Erythroblast (primary cell): ENCODE measurements around the gene FAXDC2.
"Not testable (repeated sequence)": the region's sequence is repeated elsewhere in the genome, so short reads cannot be mapped to it uniquely, and the experiment has no call there.

Source experiments
- DNase-seq, 2 experiments: peaks; one replicate each; lab custom pipeline; 2025; lab: John Stamatoyannopoulos, UW
- GATA1 ChIP-seq: IDR thresholded peaks from 2 replicates; pipeline ENCODE4 v1.6.1; 2011; ENCODE audit warnings: low read depth, mild to moderate bottlenecking, control low read depth, low read length, moderate library complexity
- POLR2A ChIP-seq: IDR thresholded peaks from 2 replicates; pipeline ENCODE4 v1.6.1; 2011; ENCODE audit warnings: mild to moderate bottlenecking, low read length

FAXDC2 gene

DNA sequence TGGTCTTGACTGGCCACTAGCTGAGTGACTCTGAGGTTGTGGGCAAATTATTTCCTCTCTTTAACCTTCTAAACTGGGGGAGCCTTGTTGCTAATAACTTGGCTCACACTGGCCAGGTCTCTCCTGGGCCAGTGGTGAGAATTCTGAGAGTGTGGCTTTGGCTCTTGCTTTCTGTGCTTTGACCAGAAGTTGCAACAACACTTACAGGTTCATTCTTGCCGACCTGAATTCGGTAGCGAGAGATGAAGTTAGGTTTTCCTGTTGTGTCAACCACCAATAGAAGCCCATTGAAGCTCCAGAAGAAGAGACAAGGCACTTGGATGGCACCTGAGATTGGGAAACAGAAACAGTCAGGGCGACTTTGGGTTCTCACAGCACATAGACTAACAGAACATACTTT is 19.8 kb downstream of the FAXDC2 start:
- no peak for DNase-seq
- TF ChIP-seq POLR2A = no peak
- TF ChIP-seq GATA1 = no peak

DNA sequence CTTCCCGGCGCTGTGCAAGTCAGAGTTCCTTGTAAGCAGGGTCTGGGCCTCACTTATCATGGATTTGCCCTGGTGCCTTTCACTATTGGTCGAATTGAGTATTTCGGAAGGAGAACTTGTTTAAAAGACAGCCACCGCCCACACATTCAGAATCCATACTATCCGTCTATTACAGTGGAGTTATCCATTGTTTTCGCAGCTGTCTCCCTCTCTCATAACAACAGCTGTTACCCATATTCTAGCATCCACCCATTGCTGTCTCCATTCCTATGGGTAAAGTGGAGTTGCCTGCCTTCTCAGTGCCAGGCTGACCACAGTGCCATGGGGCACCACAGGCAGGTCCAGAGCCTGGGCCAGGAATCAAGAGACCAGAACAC is 20.2 kb downstream of the FAXDC2 start:
- no peak for DNase-seq
- TF ChIP-seq GATA1 = no peak
- TF ChIP-seq POLR2A = no peak

DNA sequence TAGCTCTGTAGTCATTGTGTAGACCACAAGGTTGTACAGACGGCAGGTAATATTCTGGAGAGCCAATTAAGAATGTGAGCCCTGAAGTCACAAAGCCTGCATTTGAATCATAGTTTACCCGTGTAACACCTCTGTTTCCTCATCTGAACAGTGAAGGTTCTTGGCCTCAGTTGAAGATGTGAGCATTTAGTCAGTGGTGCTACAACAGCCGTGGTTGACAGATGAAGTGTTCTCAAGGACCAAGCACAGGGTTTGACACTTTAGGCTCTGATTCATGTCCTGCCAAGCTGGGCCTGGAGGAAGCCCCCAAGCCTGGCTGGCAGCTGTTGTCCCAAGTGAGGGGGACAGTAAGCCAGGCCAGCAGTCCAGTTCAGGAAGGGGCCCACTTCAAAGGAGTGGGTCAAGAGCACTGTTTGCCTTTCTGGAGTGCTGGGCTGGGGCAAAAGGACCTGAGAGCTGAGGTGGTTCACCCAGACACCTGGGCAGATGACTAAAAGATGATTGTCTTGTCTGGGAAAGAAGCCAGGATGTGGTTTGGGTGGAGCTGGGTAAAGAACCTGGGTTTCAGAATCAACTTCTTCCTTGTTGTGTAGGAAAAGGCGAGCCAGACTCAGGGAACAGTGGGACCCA is 20.7 kb downstream of the FAXDC2 start:
- TF ChIP-seq POLR2A (no peak), GATA1 (no peak)
- DNase-seq = no peak

DNA sequence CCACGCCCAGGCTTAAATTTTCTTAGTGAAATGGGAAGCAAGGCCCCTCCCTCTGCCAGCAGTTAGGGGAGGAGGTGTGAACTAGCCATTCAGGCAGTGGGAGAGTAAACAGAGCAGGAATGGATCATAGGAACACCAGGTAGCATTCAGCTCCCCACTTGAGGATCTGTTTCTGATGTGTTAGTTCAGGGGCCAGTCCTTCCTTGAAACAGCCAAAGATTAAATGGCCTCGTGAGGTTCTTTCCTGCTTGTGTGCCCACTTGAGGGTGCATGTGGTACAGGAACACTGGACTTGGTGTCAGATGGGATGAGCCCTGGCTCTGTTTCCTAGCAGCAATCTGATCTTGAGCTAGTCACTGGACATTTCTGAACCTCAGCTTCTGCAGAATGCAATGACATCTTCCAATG is 21.2 kb downstream of the FAXDC2 start:
- TF ChIP-seq GATA1 = no peak
- TF ChIP-seq POLR2A = no peak
- no peak for DNase-seq

DNA sequence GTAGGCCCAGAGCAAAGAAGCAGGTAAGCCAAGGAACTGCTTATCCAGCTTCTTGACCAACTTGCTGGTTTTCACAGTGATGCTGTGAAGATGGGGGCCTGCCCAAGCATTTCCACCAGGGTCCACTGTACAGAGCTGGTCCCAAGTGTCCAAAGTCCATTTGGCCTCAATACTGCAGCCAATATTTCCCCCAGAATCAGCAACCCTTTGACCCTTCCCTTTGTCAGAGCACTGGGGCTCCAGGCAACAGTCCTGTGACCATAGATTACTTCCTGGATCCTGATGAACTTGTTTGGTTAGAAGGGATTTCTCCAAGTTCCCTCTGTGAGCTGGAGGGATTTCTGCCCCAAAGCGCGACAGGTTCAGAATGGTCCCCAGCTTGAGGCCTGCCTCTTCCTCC is 26.3 kb downstream of the FAXDC2 start:
- no peak for DNase-seq
- TF ChIP-seq POLR2A = no peak
- no peak for TF ChIP-seq GATA1

DNA sequence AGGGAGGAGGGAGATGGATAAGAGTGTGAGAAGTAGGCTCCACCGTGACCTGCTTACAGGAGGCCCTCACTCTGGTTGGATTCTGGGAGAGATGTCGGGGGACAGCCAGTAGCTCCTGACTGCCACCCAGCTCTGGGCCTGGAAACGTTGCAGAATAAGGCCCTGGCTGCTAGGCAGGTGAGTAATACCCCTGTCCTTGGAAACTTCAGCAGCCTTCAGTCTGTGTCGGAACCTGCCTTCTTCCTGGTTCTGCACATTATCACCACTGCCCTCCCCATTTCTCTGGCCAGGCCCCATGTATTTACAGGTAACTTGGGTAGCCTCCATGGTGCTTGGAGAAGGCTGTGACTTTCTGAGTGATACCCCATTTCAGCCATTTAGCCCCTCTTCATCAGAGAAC is 26.8 kb downstream of the FAXDC2 start:
- no peak for DNase-seq
- TF ChIP-seq POLR2A (no peak), GATA1 (no peak)

DNA sequence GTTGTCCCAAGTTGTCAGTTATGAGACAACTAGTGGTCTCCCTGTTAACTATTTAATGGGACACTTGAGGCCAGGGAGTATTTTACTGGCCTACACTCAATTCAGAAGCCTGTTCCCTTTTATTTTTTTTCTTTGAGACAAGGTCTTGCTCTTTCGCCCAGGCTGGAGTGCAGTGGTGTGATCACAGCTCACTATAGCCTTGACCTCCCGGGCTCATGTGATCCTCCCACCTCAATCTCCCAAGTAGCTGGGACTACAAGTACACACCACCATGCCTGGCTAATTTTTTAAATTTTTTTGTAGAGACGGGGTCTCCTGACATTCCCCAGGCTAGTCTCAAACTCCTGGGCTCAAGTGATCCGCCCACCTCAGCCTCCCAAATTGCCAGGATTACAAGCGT is 27.5 kb downstream of the FAXDC2 start:
- DNase-seq = not testable (repeated sequence)

DNA sequence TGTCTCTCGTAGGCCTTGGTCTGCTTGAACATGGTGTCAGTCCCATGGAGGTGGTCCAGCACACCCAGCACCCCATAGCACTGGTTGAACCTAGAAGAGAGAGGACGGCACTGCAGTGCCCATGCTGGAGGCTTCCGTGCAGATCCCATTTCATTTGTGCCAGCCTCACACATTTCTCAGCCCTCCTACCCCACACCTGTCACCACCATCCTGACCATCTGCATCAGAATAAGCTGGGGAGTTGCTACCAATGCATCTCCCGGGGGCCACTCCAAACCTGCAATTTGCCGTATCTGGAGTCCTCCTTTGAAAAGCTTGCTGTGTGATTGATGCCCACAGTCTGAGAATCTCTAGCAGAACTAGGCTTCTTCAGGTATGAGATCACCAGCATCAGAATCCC is 30.0 kb downstream of the FAXDC2 start:
- TF ChIP-seq GATA1 (no peak), POLR2A (no peak)
- no peak for DNase-seq

DNA sequence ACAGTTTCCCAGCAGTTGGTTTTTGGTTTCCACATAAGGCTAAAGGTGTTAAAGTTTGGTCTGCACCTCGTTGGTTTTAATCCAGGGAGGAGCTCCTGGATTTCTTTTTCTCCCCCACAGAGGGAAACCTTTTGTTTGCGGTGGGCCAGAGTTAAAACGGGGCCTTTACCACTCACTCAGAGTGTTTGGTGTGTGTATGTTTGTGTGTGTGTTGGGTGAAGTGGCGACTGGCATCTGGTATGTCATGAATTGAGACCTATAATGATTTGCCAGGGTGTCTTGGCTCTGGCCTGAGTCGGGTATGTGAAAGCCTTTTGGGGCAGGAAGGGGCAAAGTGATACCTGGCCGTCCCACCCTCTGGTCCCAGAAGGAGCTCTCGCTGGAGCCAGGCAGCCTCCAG is 30.9 kb downstream of the FAXDC2 start:
- TF ChIP-seq POLR2A (no peak), GATA1 (no peak)
- DNase-seq = no peak

DNA sequence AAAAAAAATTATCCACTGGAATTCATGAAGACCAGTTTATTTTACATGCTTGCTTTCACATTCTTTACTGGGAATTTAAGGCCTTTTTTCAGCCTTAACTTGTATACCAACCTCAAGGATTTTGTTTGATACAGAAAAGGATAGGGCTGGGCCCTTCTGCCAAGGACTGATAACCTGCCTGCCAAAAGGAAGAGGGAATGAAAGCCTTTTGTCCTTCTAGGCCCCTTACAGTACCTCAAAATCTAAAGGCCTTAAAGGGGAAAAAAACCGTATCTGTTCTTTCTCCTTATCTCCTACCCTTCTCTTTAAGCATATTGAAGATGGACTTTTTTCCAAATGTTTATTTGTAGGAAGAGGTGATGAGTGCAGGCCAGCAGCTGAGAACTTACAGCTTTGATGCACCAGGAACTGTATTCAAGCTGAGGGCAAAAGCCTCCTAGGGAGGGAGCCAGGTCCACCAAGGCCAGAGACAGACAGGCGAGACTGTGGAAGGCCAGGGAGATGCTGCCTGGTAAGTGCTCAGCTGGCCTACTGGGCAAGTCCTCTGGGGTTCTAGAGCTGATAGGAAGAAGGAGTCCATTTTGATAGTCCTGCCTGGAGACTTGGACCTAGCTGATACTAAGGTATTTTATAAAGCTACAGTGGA is 31.8 kb downstream of the FAXDC2 start:
- TF ChIP-seq POLR2A = peak; percentile 9
- TF ChIP-seq GATA1 = no peak
- DNase-seq = peak; percentile 76 to 87

DNA sequence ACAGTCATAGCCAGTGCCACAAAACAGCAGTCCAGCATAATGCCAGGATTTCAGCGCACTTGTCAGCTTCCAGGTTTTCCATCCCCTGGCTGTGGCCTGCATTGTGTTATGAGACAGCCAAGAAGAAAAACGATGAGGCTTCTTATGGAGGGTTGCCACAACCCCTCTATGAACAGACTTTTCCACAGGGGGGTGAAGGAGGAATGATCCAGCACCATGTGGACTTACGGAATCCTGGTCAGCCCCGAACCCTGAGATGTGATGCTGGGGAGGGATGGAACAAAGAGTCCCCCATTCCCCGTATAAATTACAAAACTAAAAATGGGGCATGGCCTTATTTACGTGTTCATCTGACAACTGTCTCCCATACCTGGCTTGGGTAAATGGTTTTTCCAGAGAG is 32.6 kb downstream of the FAXDC2 start:
- DNase-seq = no peak
- peak; percentile 18 for TF ChIP-seq POLR2A
- TF ChIP-seq GATA1 = no peak

DNA sequence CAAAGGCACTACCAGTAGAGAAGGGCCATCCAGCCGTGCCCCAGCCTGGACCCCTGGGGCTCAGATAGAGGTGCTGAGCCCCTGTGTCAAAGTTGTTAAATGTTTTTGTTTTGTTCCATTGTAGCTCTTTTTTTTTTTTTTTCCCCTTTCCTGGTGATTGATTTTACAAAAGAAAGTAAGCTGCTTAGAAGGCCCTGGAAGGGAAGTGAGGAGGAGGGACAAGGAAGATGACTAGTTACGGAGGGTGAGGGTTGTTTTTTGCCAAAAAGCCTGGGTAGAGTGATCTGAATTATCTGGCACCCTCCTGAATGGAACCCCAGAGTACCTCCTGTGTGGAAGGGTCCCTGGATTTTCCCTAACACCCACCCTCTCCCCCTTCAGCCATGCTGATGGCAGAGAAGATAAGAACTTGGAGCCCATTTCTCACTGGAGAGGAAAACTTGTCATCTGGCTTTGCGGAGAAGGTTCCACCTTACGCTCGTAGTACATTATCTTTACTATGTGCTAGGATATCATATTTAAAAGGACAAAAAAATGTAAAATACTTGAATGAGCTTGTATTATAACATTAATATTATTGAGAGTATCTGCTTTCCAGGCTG is 33.4 kb downstream of the FAXDC2 start:
- TF ChIP-seq POLR2A = no peak
- no peak for TF ChIP-seq GATA1

DNA sequence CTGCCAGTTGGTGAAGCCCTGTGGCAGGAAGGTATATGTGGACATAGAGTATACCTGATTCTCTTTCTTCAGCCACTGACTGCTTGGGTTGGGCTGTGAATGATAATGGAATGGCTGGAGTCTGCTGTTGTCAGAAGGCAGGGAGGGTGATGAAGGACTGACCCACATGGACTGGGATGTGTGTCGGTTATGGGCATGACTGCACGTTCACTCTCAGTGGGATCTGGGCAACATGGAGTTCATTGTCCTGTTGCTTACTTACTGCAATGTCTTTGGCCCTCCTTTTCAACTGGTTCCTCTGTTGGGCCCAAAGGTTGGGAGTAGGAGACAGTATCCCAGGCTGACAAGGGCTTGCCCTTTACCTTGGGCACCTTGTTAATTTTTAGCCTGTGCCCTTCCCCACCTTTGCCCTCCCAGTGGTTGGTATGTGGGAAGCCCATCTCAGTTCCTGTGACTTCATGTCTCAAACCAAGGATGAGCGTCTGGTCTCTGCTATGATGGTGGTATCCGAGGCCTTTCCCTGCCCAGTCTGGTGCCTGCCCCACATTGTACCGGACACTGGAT is 34.6 kb downstream of the FAXDC2 start:
- no peak for TF ChIP-seq POLR2A
- no peak for TF ChIP-seq GATA1
- peak in 1 of 2 experiments; percentile 30 for DNase-seq

More for the DNA sequence above, 33.4 kb downstream of the FAXDC2 start:
- no peak for DNase-seq

DNA sequence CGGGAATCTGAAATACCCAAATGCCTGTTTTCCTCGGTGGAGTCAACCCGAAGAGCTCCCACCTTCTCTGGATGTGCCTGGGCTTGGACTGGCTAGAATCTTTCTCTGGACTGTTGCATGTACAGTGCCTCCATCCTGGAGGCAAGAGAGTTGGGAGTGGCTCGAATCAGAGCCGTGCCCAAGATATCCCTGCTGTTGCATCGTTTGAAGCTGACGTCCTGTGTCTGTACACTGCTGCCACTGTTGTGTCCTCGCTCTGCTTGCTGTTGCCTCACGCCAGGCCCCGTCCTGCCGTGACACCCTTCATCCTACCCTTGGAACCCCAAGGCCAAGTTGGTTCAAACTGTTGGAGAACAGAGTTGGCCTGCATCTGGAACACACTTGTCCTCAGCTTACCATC is 35.4 kb downstream of the FAXDC2 start:
- TF ChIP-seq GATA1 = no peak
- no peak for TF ChIP-seq POLR2A
- DNase-seq = peak in 1 of 2 experiments; percentile 31
